Measurements from ENCODE around the gene AIG1.

AIG1 gene

DNA sequence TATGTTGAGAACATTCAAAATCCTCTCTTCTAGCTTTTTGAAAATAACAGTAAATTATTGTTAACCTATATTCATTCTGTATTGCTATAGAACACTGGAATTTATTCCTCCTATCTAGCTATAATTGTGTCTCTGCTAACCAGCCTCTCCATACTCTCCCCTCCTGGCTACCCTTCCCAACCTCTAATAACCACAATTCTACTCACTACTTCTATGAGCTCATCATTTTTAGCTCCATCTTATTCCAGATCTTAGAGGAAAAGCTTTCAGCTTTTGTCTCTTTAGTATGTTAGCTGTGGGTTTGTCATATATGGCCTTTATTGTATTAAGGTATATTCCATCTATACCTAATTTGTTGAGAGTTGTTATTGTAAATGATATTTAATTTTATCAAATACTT, 108.8 kb downstream of the AIG1 start:
- DNase-seq = no peak

DNA sequence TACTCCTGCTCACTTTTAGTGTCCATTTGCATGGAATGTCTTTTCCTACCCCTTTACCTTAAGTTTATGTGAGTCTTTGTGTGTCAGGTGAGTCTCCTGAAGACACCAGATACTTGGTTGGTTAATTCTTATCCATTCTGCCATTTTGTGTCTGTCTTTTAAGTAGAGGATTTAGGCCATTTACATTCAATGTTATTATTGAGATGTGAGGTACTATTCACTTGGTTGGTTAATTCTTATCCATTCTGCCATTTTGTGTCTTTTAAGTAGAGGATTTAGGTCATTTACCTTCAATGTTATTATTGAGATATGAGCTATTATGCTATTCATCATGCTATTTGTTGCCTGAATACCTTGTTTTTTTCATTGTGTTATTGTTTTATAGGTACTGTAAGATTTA, 113.8 kb downstream of the AIG1 start:
- DNase-seq = no peak

- DNase-seq = no peak
Observed at GRCh38 chr6:143174951-143175350, 114.3 kb downstream of the AIG1 start.

DNA sequence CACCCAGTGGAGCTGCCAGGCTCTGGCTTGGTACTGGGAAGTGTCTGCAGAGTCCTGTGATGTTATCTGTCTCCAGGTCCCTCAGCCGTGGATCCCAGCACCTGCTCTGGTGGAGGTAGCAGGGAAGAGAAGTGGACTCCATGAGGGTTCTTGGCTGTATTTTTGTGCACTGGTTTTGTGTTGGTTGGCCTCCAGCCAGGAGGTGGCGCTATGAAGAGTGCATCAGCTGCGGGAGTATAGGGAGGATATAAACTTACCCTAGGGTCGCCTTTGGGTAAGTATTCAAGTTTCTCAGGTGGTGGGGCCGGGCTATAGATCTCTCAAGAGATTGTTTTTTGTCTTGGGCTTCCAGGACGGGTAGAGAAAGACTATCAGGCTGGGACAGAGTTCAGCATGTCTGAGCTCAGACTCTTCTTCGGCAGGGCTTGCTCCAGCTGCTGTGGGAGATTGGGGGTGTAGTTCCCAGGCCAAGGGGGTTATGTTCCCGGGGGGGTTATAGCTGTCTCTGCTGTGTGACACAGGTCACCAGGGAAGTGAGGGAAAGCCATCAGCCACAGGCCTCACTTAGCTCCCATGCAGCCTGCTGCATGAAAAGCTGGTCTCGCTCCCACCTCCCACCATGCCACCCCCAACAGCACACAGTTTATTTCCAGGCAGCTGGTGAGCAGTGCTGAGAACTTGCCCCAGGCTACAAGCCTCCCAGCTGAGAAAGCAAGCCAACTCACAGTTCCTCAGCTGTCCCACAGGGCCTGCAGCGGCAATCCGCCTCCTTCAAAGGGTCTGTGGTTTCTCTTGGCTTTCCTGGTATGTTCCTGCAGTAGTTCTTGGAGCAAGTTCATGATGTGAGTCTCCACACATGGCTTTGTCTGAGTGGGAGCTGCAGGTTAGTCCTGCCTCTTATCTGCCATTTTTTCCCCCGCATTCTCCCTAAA, 115.7 kb downstream of the AIG1 start:
- no peak for DNase-seq

DNA sequence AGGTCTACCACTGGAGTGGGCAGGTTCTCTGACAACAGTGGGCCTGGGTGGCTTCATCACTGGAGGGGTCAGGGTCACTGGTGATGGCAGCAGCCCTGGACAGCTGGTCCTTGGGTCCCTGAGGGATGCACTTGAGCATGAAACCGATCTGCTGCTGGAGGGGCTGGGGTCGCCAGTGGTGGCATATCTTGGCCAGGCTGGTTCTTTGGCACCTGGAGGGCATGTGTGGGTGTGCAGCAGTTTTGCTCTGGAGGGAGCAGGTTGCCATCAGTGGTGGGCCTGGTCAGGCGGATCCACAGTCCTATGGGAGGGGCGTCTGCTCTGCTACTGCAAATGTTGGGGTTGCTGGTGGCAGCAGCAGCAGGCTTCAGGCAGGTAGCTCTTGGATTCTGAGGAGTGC, 117.0 kb downstream of the AIG1 start:
- no peak for DNase-seq

DNA sequence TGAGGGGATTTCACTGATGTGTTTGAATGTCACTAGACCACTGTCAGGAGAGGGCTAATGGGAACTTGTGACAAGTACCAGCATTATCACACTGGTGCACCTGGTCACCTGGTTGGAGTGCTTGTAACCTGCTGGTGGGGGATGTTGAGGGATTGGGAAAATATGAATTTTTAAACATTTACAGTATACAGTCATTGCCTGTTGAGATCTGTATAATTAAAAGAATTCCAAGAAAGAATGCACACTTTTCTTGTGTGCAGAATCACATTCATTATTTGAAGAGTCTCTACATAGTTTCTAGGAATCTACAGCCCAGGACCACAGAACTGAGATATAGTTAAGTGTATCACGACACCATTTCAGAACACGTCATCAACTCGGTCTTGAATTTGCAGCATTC, 118.4 kb downstream of the AIG1 start:
- DNase-seq = no peak

DNA sequence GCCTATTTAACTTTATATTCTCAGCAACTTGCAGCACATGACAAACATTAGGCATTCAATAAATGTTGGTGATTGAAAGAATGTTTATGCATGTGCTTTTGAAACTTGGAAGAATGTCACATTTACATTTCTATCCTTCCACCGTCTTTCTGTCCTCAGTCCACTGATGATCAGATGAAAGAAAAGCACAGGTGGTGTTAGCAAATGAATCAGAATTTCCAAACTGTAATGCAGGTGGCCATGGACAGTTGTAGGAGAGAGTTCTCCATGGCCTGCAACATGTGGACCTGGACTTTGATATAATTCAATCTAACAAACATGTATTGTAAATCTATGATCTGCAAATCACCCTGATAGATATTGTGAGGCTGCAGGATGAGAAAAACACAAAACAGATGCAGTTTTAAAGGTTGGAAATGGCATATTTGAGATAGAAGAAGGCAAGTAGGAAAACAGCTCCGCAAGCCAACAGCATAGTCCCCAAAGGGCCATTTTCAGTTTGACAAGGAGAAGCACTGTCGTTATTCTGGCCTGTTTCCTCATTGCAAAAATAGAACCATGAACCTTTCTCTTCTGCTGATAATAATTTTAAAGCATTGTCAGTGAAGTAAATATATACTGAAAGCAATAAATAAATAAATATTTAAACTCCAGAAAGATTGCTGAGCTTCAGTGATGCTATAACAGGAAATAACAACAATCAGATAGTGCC, 119.4 kb downstream of the AIG1 start:
- no peak for DNase-seq

DNA sequence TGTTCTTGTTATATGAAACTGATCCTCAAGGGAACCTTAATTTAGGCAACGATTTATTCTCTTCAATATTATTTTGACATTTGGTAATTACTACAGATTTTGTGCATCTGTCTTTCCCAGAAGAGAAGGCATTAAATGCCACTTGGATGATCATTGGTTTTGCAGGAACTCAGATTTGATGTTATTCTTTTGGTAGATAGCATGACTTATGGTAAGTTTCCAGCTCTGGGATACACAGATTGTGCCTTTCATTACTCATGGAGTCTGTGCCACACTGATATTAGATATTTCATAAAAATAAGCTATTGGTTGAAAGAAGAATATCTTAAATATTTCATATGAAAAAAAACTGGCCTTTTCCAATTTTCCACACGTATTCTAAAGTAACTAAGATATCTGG, 120.1 kb downstream of the AIG1 start:
- DNase-seq = no peak

GRCh38 chr6:143183666-143184065, 123.0 kb downstream of the AIG1 start:
- no peak for DNase-seq

- no peak for DNase-seq
Observed at GRCh38 chr6:143185288-143185687, 124.6 kb downstream of the AIG1 start.

GRCh38 chr6:143187238-143187923, 126.7 kb downstream of the AIG1 start:
- DNase-seq = no peak

DNA sequence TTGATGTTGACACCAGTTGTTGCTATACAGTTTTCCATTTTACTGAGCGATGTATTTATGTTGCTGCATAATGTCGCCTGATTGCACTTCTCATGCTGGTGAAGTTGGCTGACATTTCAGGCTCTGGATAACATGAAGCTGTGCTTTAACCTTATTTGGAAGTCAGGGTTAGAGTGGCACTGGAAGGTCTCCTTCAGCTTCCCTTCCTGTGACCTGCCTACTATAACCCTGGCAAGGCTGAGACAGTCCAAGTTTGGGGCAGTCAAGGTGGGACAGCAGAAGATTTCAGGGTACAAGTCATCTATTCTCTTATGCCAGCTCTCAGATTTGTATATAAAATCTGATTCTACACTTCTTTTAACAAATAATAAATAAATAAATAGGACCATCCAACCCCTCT, 127.6 kb downstream of the AIG1 start:
- no peak for DNase-seq

DNA sequence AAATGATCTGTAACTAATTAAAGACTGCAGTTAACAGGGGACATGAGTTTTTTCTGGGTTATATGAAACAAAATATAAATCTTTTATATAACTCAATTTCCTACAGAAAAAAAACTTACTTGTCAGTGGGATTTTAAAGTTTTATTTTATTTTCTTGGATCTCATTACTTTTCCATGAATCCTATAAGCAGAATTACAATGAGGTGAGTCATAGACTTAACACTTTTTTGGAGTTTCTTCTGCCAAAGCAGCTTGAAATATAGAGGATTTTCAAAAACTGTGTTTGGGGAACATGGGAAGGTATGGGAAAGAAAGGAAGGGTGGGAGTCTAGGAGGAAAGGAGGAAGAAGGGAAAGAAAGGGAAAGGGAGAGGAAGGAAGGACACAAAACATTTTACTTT, 130.7 kb downstream of the AIG1 start:
- DNase-seq = no peak

- no peak for DNase-seq
Observed at GRCh38 chr6:143192766-143193165, 132.1 kb downstream of the AIG1 start.

DNA sequence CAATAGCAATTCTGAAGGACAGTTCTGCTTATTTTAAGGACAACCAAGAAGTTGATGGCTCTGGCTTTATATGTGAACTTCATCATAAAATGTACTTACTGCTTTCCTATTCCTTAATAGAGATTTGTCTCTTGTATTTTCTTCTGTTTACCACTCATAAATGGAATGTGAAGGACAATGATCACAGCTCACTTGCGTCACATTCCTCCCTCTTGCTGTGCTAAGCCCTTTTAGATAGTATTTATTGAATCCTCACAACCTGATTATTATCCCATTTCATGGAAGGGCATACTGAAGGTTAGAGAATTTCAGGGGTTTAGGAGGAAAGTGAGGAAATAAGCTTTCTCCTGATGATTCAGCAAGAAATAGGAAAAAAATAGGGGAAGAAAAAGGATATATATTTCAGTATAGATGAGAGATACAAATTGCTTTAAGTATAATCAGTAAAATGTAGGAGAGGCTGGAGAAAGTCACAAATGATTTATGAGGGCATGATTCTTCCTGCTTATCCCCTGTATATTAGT, 132.9 kb downstream of the AIG1 start:
- no peak for DNase-seq

DNA sequence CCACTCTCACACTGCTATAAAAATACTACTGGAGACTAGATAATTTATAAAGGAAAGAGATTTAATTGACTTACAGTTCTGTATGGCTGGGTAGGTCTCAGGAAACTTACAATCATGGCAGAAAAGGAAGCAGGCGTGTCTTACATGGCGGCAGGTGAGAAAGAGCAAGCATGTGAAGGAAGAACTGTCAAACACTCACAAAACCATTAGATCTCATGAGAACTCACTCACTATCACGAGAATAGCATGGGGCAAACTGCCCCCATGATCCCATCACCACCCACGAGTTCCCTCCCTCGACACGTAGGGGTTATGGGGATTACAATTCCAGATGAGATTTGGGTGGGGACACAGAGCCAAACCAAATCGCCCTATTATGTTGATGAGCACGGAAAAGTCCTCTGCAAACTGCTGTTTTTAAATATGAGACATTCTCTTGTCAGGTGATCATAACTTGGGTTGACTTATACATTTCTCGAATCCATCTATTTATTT, 133.5 kb downstream of the AIG1 start:
- no peak for DNase-seq

GRCh38 chr6:143195349-143195845, 134.7 kb downstream of the AIG1 start:
- DNase-seq = no peak

GRCh38 chr6:143196525-143197225, 136.0 kb downstream of the AIG1 start:
- DNase-seq = no peak

- no peak for DNase-seq
Observed at GRCh38 chr6:143197377-143197776, 136.7 kb downstream of the AIG1 start.

GRCh38 chr6:143198312-143198711, 137.6 kb downstream of the AIG1 start:
- no peak for DNase-seq

DNA sequence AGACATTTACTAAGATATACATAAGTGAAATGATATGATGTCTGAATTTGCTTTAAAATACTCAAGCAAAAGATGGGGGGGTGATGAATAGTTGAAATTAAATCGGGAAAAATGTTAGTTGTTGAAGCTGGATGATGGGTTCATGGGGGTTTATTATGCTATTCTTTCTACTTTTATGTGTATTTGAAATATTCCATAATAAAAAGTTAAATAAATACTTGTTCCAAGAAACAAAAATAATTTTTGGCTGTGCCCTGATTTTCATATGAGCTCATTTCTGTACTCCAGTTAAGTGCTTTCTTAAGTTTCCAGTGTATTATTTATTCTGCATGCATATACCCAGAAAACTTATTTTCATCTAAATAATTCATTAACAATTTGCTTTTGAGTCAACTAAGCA, 138.6 kb downstream of the AIG1 start:
- DNase-seq = no peak

DNA sequence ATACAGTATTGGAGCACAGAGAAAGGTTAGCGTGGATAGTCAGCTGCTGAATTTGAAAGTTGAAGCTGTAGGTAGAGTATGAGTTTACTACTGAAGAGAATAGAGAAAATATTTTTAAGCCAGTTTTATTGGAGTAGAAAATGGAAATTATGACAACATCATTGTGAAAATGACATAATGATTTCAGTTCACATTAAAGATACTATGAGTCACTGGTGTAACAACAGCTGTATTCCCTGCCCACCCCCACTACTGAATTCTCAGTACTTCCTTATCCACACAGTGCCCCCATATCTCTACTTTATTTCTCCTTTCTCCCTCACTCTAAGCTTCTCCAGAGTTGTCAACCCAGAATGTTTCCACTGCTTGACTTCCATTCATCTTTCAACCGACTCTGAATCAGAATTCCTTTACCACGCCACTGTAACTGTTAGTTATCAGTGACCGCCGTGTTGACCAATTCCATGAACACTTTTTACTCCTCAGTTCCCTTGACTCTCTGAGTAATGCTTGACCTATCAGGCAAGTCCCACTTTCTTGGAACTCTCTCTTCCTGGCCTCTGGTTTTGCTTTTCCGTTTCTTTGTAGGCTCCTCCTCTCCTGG, 139.6 kb downstream of the AIG1 start:
- DNase-seq = no peak

Measured in right forelimb (tissue), 1 donor.